Subcutaneous abdominal adipose tissue (tissue), 5 donors: ENCODE results near the gene NPIPA7.
"Not testable (repeated sequence)": the region's sequence is repeated elsewhere in the genome, so short reads cannot be mapped to it uniquely, and the experiment has no call there.

Experiments
- H3K27ac ChIP-seq: one replicate; pipeline ENCODE4 v1.7.0; 2013; ENCODE audit warnings: low read depth, mild to moderate bottlenecking, inconsistent platforms, low read length, moderate library complexity
- H3K27me3 ChIP-seq, 5 donors: one replicate each; pipeline ENCODE4 v1.7.0; 2013; ENCODE audit warnings: low read length in 5 of 5, inconsistent platforms in 1 of 5; ENCODE audit not compliant: control insufficient read depth in 5 of 5, insufficient read depth in 4 of 5
- H3K36me3 ChIP-seq, 5 donors: one replicate each; pipeline ENCODE4 v1.7.0; 2013; ENCODE audit warnings: low read length in 5 of 5; ENCODE audit not compliant: control insufficient read depth in 5 of 5, insufficient read depth in 5 of 5
- H3K4me1 ChIP-seq, 5 donors: one replicate each; pipeline ENCODE4 v1.7.0; 2013; ENCODE audit warnings: low read length in 5 of 5, mild to moderate bottlenecking in 3 of 5, moderate library complexity in 1 of 5; ENCODE audit not compliant: control insufficient read depth in 5 of 5, insufficient read depth in 5 of 5
- H3K4me3 ChIP-seq, 5 donors: one replicate each; pipeline ENCODE4 v1.7.0; 2013; ENCODE audit warnings: low read length in 5 of 5, low read depth in 1 of 5
- H3K9ac ChIP-seq, 5 donors: one replicate each; pipeline ENCODE4 v1.7.0; 2013; ENCODE audit warnings: low read length in 5 of 5, mild to moderate bottlenecking in 4 of 5, moderate library complexity in 3 of 5
- H3K9me3 ChIP-seq, 5 donors: one replicate each; pipeline ENCODE4 v1.7.0; 2013; ENCODE audit warnings: low read length in 5 of 5; ENCODE audit not compliant: control insufficient read depth in 5 of 5
- donor health status: healthy.
- donor health status: healthy.
- donor health status: healthy.
- donor health status: healthy.
- donor health status: healthy.

The NPIPA7 gene

DNA sequence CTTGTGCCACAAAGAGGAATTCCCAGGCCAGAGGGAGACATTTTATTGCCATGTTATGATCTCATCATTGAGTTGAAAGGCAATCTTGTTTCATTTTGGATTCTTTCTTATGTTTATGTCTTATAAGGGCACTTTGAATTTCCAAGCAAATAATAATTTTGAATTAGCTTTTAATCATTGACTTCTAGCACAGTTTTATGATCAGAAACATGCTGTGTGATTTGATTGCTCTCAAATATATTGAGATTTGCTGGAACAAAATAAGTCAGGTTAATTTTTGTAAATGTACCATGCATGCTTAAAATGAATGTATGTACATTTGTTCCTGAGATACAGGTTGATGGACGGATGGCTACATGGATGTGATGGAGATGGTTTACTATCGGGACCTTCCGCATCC is at the start of gene NPIPA7:
Gene NPIPA7 (plus strand): TSS at position 301 of the 400 bp plus-strand sequence. CDS start 105 bp downstream, outside the sequence.
- not testable (repeated sequence) for H3K9ac ChIP-seq, H3K9me3 ChIP-seq, H3K27ac ChIP-seq, H3K27me3 ChIP-seq, H3K36me3 ChIP-seq, H3K4me1 ChIP-seq, H3K4me3 ChIP-seq

DNA sequence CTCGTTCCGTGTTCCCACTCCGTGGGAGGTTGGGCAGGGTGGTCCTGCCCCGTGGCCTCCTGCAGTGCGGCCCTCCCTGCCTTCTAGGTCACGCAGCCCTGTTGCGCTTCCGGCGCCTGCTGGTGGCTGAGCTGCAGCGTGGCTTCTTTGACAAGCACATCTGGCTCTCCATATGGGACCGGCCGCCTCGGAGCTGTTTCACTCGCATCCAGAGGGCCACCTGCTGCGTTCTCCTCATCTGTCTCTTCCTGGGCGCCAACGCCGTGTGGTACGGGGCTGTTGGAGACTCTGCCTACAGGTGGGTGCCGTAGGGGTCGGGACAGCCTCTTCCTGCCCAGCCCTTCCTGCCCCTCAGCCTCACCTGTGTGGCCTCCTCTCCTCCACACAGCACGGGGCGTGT is 47.5 kb upstream of the NPIPA7 start:
- H3K36me3 ChIP-seq, H3K27ac ChIP-seq, H3K9me3 ChIP-seq, H3K27me3 ChIP-seq, H3K4me3 ChIP-seq, H3K4me1 ChIP-seq, H3K9ac ChIP-seq: not testable (repeated sequence)

DNA sequence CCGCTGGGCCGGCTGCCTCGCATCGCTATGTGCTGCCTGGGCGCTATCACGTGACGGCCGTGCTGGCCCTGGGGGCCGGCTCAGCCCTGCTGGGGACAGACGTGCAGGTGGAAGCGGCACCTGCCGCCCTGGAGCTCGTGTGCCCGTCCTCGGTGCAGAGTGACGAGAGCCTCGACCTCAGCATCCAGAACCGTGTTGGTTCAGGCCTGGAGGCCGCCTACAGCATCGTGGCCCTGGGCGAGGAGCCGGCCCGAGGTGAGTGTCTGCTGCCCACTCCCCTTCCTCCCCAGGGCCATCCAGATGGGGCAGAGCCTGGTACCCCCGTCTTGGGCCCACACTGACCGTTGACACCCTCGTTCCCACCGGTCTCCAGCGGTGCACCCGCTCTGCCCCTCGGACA is 21.4 kb upstream of the NPIPA7 start:
- not testable (repeated sequence) for H3K27ac ChIP-seq, H3K4me1 ChIP-seq, H3K4me3 ChIP-seq, H3K9ac ChIP-seq, H3K27me3 ChIP-seq, H3K9me3 ChIP-seq, H3K36me3 ChIP-seq

DNA sequence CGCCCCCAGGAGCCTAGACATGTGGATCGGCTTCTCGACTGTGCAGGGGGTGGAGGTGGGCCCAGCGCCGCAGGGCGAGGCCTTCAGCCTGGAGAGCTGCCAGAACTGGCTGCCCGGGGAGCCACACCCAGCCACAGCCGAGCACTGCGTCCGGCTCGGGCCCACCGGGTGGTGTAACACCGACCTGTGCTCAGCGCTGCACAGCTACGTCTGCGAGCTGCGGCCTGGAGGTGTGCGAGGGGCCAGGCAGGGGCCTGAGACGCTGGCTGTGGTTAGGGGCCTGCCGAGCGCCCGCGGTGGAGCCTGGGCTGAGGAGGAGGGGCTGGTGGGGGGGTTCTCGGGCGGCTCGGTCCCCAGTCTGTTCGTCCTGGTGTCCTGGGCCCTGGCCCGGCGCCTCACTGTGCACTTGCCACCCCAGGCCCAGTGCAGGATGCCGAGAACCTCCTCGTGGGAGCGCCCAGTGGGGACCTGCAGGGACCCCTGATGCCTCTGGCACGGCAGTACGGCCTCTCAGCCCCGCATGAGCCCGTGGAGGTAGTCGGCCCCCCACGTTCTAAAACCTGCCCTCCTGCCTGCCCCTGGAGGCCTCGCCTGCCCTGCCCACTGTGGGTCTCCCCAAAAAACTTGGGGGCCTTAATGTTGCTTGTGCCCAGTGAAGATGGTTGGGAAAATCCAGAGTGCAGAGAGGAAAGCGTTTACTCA is 20.2 kb upstream of the NPIPA7 start:
- not testable (repeated sequence) for H3K4me3 ChIP-seq, H3K36me3 ChIP-seq, H3K27me3 ChIP-seq, H3K9me3 ChIP-seq, H3K9ac ChIP-seq, H3K4me1 ChIP-seq, H3K27ac ChIP-seq

DNA sequence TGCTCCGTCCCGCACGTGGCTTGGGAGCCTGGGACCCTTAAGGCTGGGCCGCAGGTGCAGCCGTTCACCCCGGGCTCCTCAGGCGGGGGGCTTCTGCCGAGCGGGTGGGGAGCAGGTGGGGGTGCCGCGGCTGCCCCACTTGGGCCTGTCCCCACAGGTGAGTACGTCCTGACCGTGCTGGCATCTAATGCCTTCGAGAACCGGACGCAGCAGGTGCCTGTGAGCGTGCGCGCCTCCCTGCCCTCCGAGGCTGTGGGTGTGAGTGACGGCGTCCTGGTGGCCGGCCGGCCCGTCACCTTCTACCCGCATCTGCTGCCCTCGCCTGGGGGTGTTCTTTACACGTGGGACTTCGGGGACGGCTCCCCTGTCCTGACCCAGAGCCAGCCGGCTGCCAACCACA is 15.3 kb upstream of the NPIPA7 start:
- H3K27me3 ChIP-seq, H3K4me3 ChIP-seq, H3K4me1 ChIP-seq, H3K27ac ChIP-seq, H3K36me3 ChIP-seq, H3K9ac ChIP-seq, H3K9me3 ChIP-seq: not testable (repeated sequence)

DNA sequence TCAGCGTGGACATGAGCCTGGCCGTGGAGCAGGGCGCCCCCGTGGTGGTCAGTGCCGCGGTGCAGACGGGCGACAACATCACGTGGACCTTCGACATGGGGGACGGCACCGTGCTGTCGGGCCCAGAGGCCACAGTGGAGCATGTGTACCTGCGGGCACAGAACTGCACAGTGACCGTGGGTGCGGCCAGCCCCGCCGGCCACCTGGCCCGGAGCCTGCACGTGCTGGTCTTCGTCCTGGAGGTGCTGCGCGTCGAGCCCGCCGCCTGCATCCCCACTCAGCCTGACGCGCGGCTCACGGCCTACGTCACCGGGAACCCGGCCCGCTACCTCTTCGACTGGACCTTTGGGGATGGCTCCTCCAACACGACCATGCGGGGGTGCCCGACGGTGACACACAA is 14.8 kb upstream of the NPIPA7 start:
- not testable (repeated sequence) for H3K9me3 ChIP-seq, H3K4me3 ChIP-seq, H3K9ac ChIP-seq, H3K36me3 ChIP-seq, H3K27ac ChIP-seq, H3K27me3 ChIP-seq, H3K4me1 ChIP-seq

DNA sequence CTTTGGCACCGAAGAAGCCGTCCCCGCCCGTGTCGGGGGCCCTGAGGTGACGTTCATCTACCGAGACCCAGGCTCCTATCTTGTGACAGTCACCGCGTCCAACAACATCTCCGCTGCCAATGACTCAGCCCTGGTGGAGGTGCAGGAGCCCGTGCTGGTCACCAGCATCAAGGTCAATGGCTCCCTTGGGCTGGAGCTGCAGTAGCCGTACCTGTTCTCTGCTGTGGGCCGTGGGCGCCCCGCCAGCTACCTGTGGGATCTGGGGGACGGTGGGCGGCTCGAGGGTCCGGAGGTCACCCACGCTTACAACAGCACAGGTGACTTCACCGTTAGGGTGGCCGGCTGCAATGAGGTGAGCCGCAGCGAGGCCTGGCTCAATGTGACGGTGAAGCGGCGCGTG is 14.2 kb upstream of the NPIPA7 start:
- H3K27me3 ChIP-seq, H3K9me3 ChIP-seq, H3K9ac ChIP-seq, H3K27ac ChIP-seq, H3K4me1 ChIP-seq, H3K36me3 ChIP-seq, H3K4me3 ChIP-seq: not testable (repeated sequence)

DNA sequence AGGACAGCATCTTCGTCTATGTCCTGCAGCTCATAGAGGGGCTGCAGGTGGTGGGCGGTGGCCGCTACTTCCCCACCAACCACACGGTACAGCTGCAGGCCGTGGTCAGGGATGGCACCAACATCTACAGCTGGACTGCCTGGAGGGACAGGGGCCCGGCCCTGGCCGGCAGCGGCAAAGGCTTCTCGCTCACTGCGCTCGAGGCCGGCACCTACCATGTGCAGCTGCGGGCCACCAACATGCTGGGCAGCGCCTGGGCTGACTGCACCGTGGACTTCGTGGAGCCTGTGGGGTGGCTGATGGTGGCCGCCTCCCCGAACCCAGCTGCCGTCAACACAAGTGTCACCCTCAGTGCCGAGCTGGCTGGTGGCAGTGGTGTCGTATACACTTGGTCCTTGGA is 13.6 kb upstream of the NPIPA7 start:
- H3K36me3 ChIP-seq, H3K4me1 ChIP-seq, H3K27me3 ChIP-seq, H3K27ac ChIP-seq, H3K4me3 ChIP-seq, H3K9me3 ChIP-seq, H3K9ac ChIP-seq: not testable (repeated sequence)

DNA sequence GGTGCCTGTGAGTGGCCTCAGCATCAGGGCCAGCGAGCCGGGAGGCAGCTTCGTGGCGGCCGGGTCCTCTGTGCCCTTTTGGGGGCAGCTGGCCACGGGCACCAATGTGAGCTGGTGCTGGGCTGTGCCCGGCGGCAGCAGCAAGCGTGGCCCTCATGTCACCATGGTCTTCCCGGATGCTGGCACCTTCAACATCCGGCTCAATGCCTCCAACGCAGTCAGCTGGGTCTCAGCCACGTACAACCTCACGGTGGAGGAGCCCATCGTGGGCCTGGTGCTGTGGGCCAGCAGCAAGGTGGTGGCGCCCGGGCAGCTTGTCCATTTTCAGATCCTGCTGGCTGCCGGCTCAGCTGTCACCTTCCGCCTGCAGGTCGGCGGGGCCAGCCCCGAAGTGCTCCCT is 13.1 kb upstream of the NPIPA7 start:
- H3K4me1 ChIP-seq, H3K9ac ChIP-seq: not testable (repeated sequence)

DNA sequence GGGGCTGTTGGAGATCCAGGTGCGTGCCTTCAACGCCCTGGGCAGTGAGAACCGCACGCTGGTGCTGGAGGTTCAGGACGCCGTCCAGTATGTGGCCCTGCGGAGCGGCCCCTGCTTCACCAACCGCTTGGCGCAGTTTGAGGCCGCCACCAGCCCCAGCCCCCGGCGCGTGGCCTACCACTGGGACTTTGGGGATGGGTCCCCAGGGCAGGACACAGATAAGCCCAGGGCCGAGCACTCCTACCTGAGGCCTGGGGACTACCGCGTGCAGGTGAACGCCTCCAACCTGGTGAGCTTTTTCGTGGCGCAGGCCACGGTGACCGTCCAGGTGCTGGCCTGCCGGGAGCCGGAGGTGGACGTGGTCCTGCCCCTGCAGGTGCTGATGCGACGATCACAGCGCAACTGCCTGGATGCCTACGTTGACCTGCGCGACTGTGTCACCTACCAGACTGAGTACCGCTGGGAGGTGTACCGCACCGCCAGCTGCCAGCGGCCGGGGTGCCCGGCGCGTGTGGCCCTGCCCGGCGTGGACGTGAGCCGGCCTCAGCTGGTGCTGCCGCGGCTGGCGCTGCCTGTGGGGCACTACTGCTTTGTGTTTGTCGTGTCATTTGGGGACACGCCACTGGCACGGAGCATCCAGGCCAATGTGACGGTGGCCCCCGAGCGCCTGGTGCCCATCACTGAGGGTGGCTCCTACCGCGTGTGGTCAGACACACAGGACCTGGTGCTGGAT is 12.2 kb upstream of the NPIPA7 start:
- not testable (repeated sequence) for H3K9ac ChIP-seq, H3K27me3 ChIP-seq, H3K36me3 ChIP-seq, H3K27ac ChIP-seq, H3K4me1 ChIP-seq, H3K9me3 ChIP-seq, H3K4me3 ChIP-seq

More for the DNA sequence above, 13.1 kb upstream of the NPIPA7 start:
- not testable (repeated sequence) for H3K4me3 ChIP-seq, H3K27ac ChIP-seq, H3K9me3 ChIP-seq, H3K27me3 ChIP-seq, H3K36me3 ChIP-seq
